Thymus (tissue), 11 donors: Measurements from ENCODE around the gene IL21R. TPM values are rescaled to one million over a fixed set of nuclear protein-coding genes. Genes with fewer than 3 reads are reported as not detected.

ENCODE experiments used
- DNase-seq, 9 donors: peaks; one replicate each; pipeline ENCODE4 v3.0.0-alpha.2; 2013; ENCODE audit warnings: low spot score in 9 of 9, low read depth in 6 of 9, missing footprints in 1 of 9
- H3K27ac ChIP-seq, 2 donors: one replicate each; pipeline ENCODE4 v1.5.1; 2013; ENCODE audit warnings: control low read depth in 1 of 2, low read depth in 1 of 2, low read length in 1 of 2, mild to moderate bottlenecking in 1 of 2, moderate library complexity in 1 of 2
- H3K27me3 ChIP-seq, 2 donors: one replicate each; pipeline ENCODE4 v1.5.1; 2013; ENCODE audit warnings: low read length in 1 of 2; ENCODE audit not compliant: control insufficient read depth in 2 of 2, insufficient read depth in 1 of 2
- H3K36me3 ChIP-seq, 2 donors: one replicate each; pipeline ENCODE4 v1.5.1; 2013; ENCODE audit warnings: low read length in 1 of 2, mild to moderate bottlenecking in 1 of 2, moderate library complexity in 1 of 2; ENCODE audit not compliant: control insufficient read depth in 2 of 2, insufficient read depth in 2 of 2
- H3K4me1 ChIP-seq, 2 donors: one replicate each; pipeline ENCODE4 v1.5.1; 2013; ENCODE audit warnings: low read length in 2 of 2; ENCODE audit not compliant: control insufficient read depth in 2 of 2, insufficient read depth in 2 of 2
- H3K4me3 ChIP-seq, 2 donors: one replicate each; pipeline ENCODE4 v1.5.1; 2013; ENCODE audit warnings: low read length in 2 of 2, control low read depth in 1 of 2, mild to moderate bottlenecking in 1 of 2
- H3K9me3 ChIP-seq, 2 donors: one replicate each; pipeline ENCODE4 v1.5.1; 2013; ENCODE audit warnings: low read length in 1 of 2, mild to moderate bottlenecking in 1 of 2; ENCODE audit not compliant: control insufficient read depth in 2 of 2, insufficient read depth in 1 of 2
- WGBS: extraction: QIAGEN DNeasy Blood & Tissue Kit; methylation state at CpG from one replicate; pipeline ENCODE4 v1.1.7; 2013; 5-methylcytosine and 5-hydroxymethylcytosine counted together
- polyA plus RNA-seq: library from polyadenylated mRNA; stranded (reverse); fragments of 200-250 nt; gene quantifications from one replicate; pipeline ENCODE4 v1.2.3, GENCODE V29; 2013
- total RNA-seq: library from RNA; stranded (reverse); fragments of 120-200 nt; gene quantifications from one replicate; pipeline ENCODE4 v1.2.4, GENCODE V29; 2013
- donor health status: healthy.

IL21R gene
- total and polyA plus RNA-seq, 2 donors = 10.7 to 12.8 TPM

- H3K4me1 ChIP-seq = no peaks in the 10 kb centered on the region
- no peak overlapping the region for H3K4me3 ChIP-seq
- WGBS = 93% methylated on average over 9 of the region's 9 CpGs
- no peak overlapping the region for H3K27ac ChIP-seq
- no peaks in the 10 kb centered on the region for H3K27me3 ChIP-seq
- no peaks in the 10 kb centered on the region for H3K9me3 ChIP-seq
- peaks cover 64 to 81% of the 10 kb centered on the region in 2 donors for H3K36me3 ChIP-seq
- no peak for DNase-seq
Measured at GRCh38 chr16:27476240-27476639, 74.3 kb downstream of the IL21R start.

- H3K4me1 ChIP-seq = no peaks in the 10 kb centered on the region
- H3K36me3 ChIP-seq = peaks cover 79 to 80% of the 10 kb centered on the region in 2 donors
- H3K4me3 ChIP-seq = no peak overlapping the region
- DNase-seq = no peak
- no peak overlapping the region for H3K27ac ChIP-seq
- H3K9me3 ChIP-seq = no peaks in the 10 kb centered on the region
- no peaks in the 10 kb centered on the region for H3K27me3 ChIP-seq
- 98% methylated on average over 7 of the region's 7 CpGs for WGBS
Measured at GRCh38 chr16:27480761-27481160, 78.8 kb downstream of the IL21R start.

DNA sequence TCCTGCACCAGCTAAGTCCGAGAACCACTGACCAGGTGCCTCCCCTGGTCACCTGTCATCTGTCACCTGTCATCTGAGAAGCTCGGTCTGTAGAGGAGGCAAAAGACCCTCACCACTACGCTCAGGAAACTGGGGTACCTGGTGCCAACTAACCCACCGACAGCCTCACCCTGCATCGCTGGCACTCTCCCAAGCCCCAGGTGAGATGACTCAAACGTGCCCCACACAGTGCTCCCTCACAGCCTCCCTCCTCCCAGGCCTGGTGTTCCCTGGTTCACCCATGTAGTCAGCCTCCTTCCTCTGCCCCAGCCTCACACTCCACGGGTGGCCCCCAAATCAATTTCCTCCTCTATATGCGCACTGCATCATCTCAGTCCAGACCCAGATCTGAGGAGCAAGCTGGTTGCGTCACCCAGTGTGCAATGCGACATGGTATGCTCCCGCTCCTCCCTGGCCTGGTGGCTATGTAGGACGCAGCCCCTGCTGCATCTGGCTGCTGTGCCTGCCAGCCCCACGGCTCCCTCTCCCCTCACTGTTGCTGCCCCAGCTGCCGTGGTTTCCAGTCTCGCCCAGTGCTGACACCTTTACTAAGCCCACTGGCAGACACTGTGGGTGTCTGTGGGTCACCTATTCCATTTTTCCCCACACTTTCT, 79.4 kb downstream of the IL21R start:
- Histone ChIP-seq H3K36me3 (peaks cover 74 to 80% of the 10 kb centered on the region in 2 donors), H3K4me1 (no peaks in the 10 kb centered on the region), H3K9me3 (no peaks in the 10 kb centered on the region), H3K27me3 (no peaks in the 10 kb centered on the region), H3K27ac (no peak overlapping the region), H3K4me3 (no peak overlapping the region)
- 97% methylated on average over 15 of the region's 15 CpGs for WGBS
- DNase-seq = no peak

DNA sequence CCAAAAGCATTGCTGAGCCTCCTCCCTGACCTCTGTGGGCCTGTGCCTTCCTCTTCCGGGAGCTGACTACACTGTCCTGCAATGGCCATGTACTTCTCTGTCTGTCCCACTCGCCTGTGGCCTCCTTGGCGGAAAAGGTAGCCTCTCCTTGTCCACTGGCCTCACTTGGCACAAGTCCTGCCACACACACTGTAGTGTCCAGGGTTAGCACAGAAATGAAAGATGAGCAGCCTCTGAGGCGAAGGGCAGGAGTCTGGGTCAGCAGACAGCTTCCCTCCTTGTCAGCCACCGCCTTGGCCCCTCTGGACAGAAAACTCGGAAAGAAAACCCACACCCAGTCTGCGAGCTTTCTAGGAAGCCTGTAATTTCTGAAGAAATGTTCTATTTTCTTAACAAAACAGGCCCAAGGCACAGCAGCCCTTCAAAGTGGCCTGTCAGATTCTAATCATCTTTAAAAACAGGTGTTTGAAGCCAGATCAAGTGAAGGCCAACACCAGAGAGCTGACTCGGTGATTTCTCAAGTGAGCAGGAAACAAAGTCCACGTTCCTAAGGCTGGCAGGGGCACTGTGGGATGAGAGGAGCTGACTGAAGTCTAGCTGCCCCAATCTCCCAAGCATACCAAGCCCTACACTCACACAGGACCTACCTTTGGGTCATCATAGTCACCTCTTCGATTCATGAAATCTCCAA, 80.6 kb downstream of the IL21R start:
- Histone ChIP-seq H3K4me3 (no peak overlapping the region), H3K27me3 (no peaks in the 10 kb centered on the region), H3K9me3 (no peaks in the 10 kb centered on the region), H3K4me1 (no peaks in the 10 kb centered on the region), H3K27ac (no peak overlapping the region), H3K36me3 (peaks cover 68 to 82% of the 10 kb centered on the region in 2 donors)
- WGBS = 96% methylated on average over 10 of the region's 10 CpGs
- no peak for DNase-seq

GRCh38 chr16:27483088-27483437, 81.1 kb downstream of the IL21R start:
- H3K27ac ChIP-seq = no peak overlapping the region
- DNase-seq = no peak

GRCh38 chr16:27483624-27484023, 81.7 kb downstream of the IL21R start:
- no peaks in the 10 kb centered on the region for H3K27me3 ChIP-seq
- H3K4me1 ChIP-seq = no peaks in the 10 kb centered on the region
- no peak overlapping the region for H3K27ac ChIP-seq
- H3K4me3 ChIP-seq = no peak overlapping the region
- H3K9me3 ChIP-seq = no peaks in the 10 kb centered on the region
- WGBS = 98% methylated on average over 5 of the region's 5 CpGs
- peaks cover 65 to 81% of the 10 kb centered on the region in 2 donors for H3K36me3 ChIP-seq
- no peak for DNase-seq

More at GRCh38 chr16:27483088-27483437, 81.1 kb downstream of the IL21R start:
- Histone ChIP-seq H3K9me3 (no peaks in the 10 kb centered on the region), H3K27me3 (no peaks in the 10 kb centered on the region), H3K4me1 (no peaks in the 10 kb centered on the region), H3K36me3 (peaks cover 65 to 81% of the 10 kb centered on the region in 2 donors), H3K4me3 (no peak overlapping the region)
- WGBS = 95% methylated on average over 5 of the region's 5 CpGs

DNA sequence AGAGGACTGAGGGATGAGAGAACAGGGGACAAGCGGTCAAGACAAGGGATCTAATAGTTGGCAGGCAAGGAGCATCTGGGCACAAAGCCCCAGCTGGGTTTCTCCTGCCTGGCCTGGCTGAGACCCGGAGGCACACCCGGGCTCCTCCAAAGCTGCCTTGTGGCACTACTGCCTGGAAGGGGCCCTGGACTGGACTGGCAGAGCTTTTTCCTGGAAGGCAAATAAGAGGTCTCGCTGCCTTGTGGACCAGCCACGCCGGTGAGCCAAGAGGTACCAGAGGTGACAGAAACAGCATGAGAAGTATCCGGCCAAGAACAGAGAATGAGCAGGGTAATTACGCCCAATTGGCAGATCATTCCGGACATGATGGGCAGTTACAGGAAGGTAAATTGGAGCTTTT, 83.2 kb downstream of the IL21R start:
- Histone ChIP-seq H3K4me3 (no peak overlapping the region), H3K27me3 (no peaks in the 10 kb centered on the region), H3K9me3 (no peaks in the 10 kb centered on the region), H3K27ac (no peak overlapping the region), H3K4me1 (no peaks in the 10 kb centered on the region), H3K36me3 (peaks cover 80 to 96% of the 10 kb centered on the region in 2 donors)
- 98% methylated on average over 9 of the region's 9 CpGs for WGBS
- no peak for DNase-seq

DNA sequence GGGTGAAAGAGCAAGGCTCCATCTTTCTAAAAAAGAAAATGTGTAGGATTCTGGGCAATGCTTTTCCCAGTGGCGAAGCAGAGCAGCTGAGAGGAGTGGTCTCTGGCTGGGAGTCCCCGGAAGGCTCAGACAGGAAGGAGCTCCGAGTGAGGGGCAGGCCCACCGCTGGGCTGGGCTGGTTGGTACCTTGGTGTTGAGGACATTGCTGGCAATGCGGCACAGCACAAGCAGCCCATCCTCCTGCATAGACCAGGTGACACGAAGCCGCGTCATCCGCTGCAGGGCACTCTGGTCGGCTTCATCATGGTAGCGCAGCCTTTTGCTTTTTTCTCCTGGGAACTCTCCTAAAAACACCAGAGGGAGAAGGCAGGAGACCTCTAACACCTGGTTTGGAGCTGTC, 83.8 kb downstream of the IL21R start:
- DNase-seq = no peak
- H3K27me3 ChIP-seq = no peaks in the 10 kb centered on the region
- peaks cover 79 to 94% of the 10 kb centered on the region in 2 donors for H3K36me3 ChIP-seq
- 98% methylated on average over 11 of the region's 11 CpGs for WGBS
- H3K27ac ChIP-seq = no peak overlapping the region
- H3K4me1 ChIP-seq = no peaks in the 10 kb centered on the region
- H3K4me3 ChIP-seq = no peak overlapping the region
- H3K9me3 ChIP-seq = no peaks in the 10 kb centered on the region

GRCh38 chr16:27486344-27486743, 84.4 kb downstream of the IL21R start:
- H3K27me3 ChIP-seq = no peaks in the 10 kb centered on the region
- WGBS = 89% methylated on average over 8 of the region's 8 CpGs
- peak in 2 of 9 donors; percentile 18 to 26 for DNase-seq
- no peaks in the 10 kb centered on the region for H3K9me3 ChIP-seq
- H3K4me3 ChIP-seq = no peak overlapping the region
- no peaks in the 10 kb centered on the region for H3K4me1 ChIP-seq
- no peak overlapping the region for H3K27ac ChIP-seq
- peaks cover 77 to 92% of the 10 kb centered on the region in 2 donors for H3K36me3 ChIP-seq
